HepG2 (cell line): ENCODE results near the gene USP40. TPM values are rescaled to one million over a fixed set of nuclear protein-coding genes. Genes with fewer than 3 reads are reported as not detected.

Source experiments
- ATAC-seq: fragments of 200-7000 bp; cut with Tn5 transposase; 3 replicates; pipeline ENCODE4 v1.9.1; 2020; ENCODE audit warnings: mild to moderate bottlenecking, moderate library complexity
- BruUV-seq: library from RNA; stranded (reverse); fragments of 400-500 nt; replicated peaks from 2 replicates; lab custom pipeline; 2021; lab: Mats Ljungman, UMichigan
- CTCF ChIA-PET: fragments of 300-600 bp; formaldehyde crosslinking; extraction: SDS; loops from one replicate; lab custom pipeline; 2021; ENCODE audit warnings: low total read pairs, inconsistent platforms, low intra/inter-chr PET ratio; lab: Yijun Ruan, JAX
- POLR2A ChIA-PET: fragments of 350-600 bp; sonication (Branson Sonifier 250); formaldehyde crosslinking; loops from one replicate; lab custom pipeline; 2020; ENCODE audit warnings: antibody characterized with exemption, inconsistent platforms; lab: Yijun Ruan, JAX
- DNase-seq: peaks from one replicate; pipeline ENCODE4 v3.0.0-alpha.2; 2015; ENCODE audit warnings: low spot score
- FAIRE-seq: peaks from 3 replicates; lab custom pipeline; 2011; peaks lifted over from hg19 to GRCh38; lab: Jason Lieb, UNC
- H2AFZ ChIP-seq: one replicate; pipeline ENCODE4 v1.6.1; 2011; ENCODE audit warnings: low read length, inconsistent platforms
- H3K27ac ChIP-seq: fragments of 300-600 bp; 3 replicates; pipeline ENCODE4 v1.8.0; 2011; ENCODE audit warnings: mixed run types, mild to moderate bottlenecking, mixed read lengths, low read length, inconsistent platforms; ENCODE audit not compliant: insufficient read depth; ENCODE audit errors: extremely low read length
- H3K27me3 ChIP-seq, 2 experiments: fragments of 200-600 bp in 1 of 2; 2 replicates in 1 of 2; 3 replicates in 1 of 2; pipeline versions ENCODE4 v1.6.0 to v1.8.0; 2011; ENCODE audit warnings: low read length in 2 of 2, mild to moderate bottlenecking in 2 of 2, moderate library complexity in 2 of 2, inconsistent platforms in 1 of 2; ENCODE audit not compliant: insufficient read depth in 2 of 2, control insufficient read depth in 1 of 2
- H3K36me3 ChIP-seq, 2 experiments: fragments of 200-600 bp in 1 of 2; replicated peaks in 1 of 2; 2 replicates in 1 of 2; 3 replicates in 1 of 2; pipeline versions ENCODE4 v1.5.1 to v1.8.0; 2011; ENCODE audit warnings: low read length in 2 of 2, inconsistent platforms in 1 of 2; ENCODE audit not compliant: insufficient read depth in 2 of 2, control insufficient read depth in 1 of 2
- H3K4me1 ChIP-seq: 2 replicates; pipeline ENCODE4 v1.5.1; 2012; ENCODE audit warnings: low read length, inconsistent platforms; ENCODE audit not compliant: insufficient read depth
- H3K4me2 ChIP-seq: 2 replicates; pipeline ENCODE4 v1.6.0; 2011; ENCODE audit warnings: low read depth, low read length, inconsistent platforms
- H3K4me3 ChIP-seq, 3 experiments: fragments of 200-600 bp in 1 of 3; sonication (generic), shearing (Covaris generic) in 1 of 3; replicated peaks in 1 of 3; 2 replicates each; pipeline ENCODE4 v1.5.1; 2011 to 2016; ENCODE audit warnings: low read length in 3 of 3, inconsistent platforms in 2 of 3, low read depth in 2 of 3, mild to moderate bottlenecking in 2 of 3, control low read depth in 1 of 3, mixed read lengths in 1 of 3; ENCODE audit not compliant: insufficient read depth in 1 of 3
- H3K79me2 ChIP-seq: one replicate; pipeline ENCODE4 v1.6.1; 2011; ENCODE audit warnings: low read length, inconsistent platforms; ENCODE audit not compliant: insufficient read depth
- H3K9ac ChIP-seq: 2 replicates; pipeline ENCODE4 v1.6.0; 2011; ENCODE audit warnings: mild to moderate bottlenecking, low read depth, low read length, inconsistent platforms; ENCODE audit not compliant: insufficient read depth
- H3K9me3 ChIP-seq: 2 replicates; pipeline ENCODE4 v1.5.1; 2012; ENCODE audit warnings: mild to moderate bottlenecking, low read length
- H4K20me1 ChIP-seq: 2 replicates; pipeline ENCODE4 v1.6.0; 2011; ENCODE audit warnings: inconsistent platforms, mild to moderate bottlenecking, low read length, moderate library complexity; ENCODE audit not compliant: insufficient read depth
- ATAD3A ChIP-seq: sonication (generic); formaldehyde crosslinking; IDR thresholded peaks from 2 replicates; pipeline ENCODE4 v1.4.0; 2020; ENCODE audit warnings: missing genetic modification reagents
- CREB1 ChIP-seq, 2 experiments: fragments of 450-650 bp in 1 of 2; IDR thresholded peaks; 2 replicates each; pipeline ENCODE4 v1.6.1; 2016 to 2017; ENCODE audit warnings: control low read depth in 1 of 2, mild to moderate bottlenecking in 1 of 2, missing compliant biosample characterization in 1 of 2, missing genetic modification characterization in 1 of 2
- ESRRA ChIP-seq: sonication (generic); formaldehyde crosslinking; IDR thresholded peaks from 2 replicates; pipeline ENCODE4 v1.5.1; 2020; ENCODE audit warnings: mild to moderate bottlenecking, low read depth, missing genetic modification reagents
- RBAK ChIP-seq: sonication (generic); formaldehyde crosslinking; IDR thresholded peaks from 2 replicates; pipeline ENCODE4 v1.5.1; 2020; ENCODE audit warnings: mild to moderate bottlenecking, missing genetic modification reagents
- RFXANK ChIP-seq: IDR thresholded peaks from 2 replicates; pipeline ENCODE4 v1.6.1; 2016
- SNAPC4 ChIP-seq: sonication (generic); formaldehyde crosslinking; IDR thresholded peaks from 2 replicates; pipeline ENCODE4 v1.4.0; 2020; ENCODE audit warnings: mild to moderate bottlenecking, missing genetic modification reagents
- SP140L ChIP-seq: sonication (generic); formaldehyde crosslinking; IDR thresholded peaks from 2 replicates; pipeline ENCODE4 v1.4.0; 2020; ENCODE audit warnings: missing genetic modification reagents, borderline replicate concordance
- TGIF2 ChIP-seq: IDR thresholded peaks from 2 replicates; pipeline ENCODE4 v1.6.1; 2016; ENCODE audit warnings: control low read depth, missing compliant biosample characterization
- ZNF18 ChIP-seq: sonication (generic); formaldehyde crosslinking; IDR thresholded peaks from 2 replicates; pipeline ENCODE4 v1.8.0; 2022; ENCODE audit warnings: mild to moderate bottlenecking, missing genetic modification reagents; ENCODE audit not compliant: insufficient replicate concordance
- ZNF264 ChIP-seq: sonication (generic); formaldehyde crosslinking; IDR thresholded peaks from 2 replicates; pipeline ENCODE4 v1.4.0; 2020; ENCODE audit warnings: missing genetic modification reagents
- ZNF280D ChIP-seq: sonication (generic); formaldehyde crosslinking; IDR thresholded peaks from 2 replicates; pipeline ENCODE4 v1.5.1; 2020; ENCODE audit warnings: mild to moderate bottlenecking, missing genetic modification reagents
- ZNF703 ChIP-seq: sonication (generic); formaldehyde crosslinking; IDR thresholded peaks from 2 replicates; pipeline ENCODE4 v1.5.1; 2020; ENCODE audit warnings: missing genetic modification reagents, mild to moderate bottlenecking, moderate library complexity, borderline replicate concordance
- ZNF724P ChIP-seq: sonication (generic); formaldehyde crosslinking; IDR thresholded peaks from 2 replicates; pipeline ENCODE4 v1.8.0; 2022; ENCODE audit warnings: missing genetic modification reagents, borderline replicate concordance
- ZNF790 ChIP-seq: sonication (generic); formaldehyde crosslinking; IDR thresholded peaks from 2 replicates; pipeline ENCODE4 v1.8.0; 2022; ENCODE audit warnings: missing genetic modification reagents, mild to moderate bottlenecking, borderline replicate concordance
- WGBS: methylation state at CpG from one replicate; pipeline ENCODE4 v1.1.6; 2017; ENCODE audit warnings: low lambda C conversion rate; 5-methylcytosine and 5-hydroxymethylcytosine counted together
- in situ Hi-C: cut with HindIII; loops from 2 replicates; pipeline ENCODE4 v1.10.0; 2017; ENCODE audit warnings: low pct_unique_long_range_greater_than_20kb; ENCODE audit not compliant: extremely low pct_ligation_motif_present
- intact Hi-C: fragments of 100-400 bp; cut with micrococcal nuclease; formaldehyde crosslinking; loops from one replicate; pipeline ENCODE4 v1.10.0; 2022; ENCODE audit not compliant: unreplicated experiment
- polyA plus RNA-seq, 8 experiments: library from polyadenylated mRNA; depleted of rRNA in 3 of 8; stranded (reverse) in 7 of 8; unstranded in 1 of 8; fragments of >200 nt; fragmentation: Illumina TruSeq in 4 of 8; extraction: Trizol in 4 of 8; gene quantifications; 2 replicates each; pipeline versions ENCODE4 v1.2.1 to v1.2.3, GENCODE V29; 2011 to 2016; ENCODE audit warnings: low read depth in 4 of 8, missing spikeins in 1 of 8, mixed read lengths in 1 of 8; ENCODE audit not compliant: insufficient read depth in 1 of 8
- total RNA-seq, 5 experiments: library from RNA; depleted of rRNA; stranded (reverse); fragments of >200 nt; fragmentation: Illumina TruSeq; extraction: Trizol; gene quantifications; 2 replicates each; pipeline ENCODE4 v1.2.3, GENCODE V29; 2016; ENCODE audit warnings: low read depth in 1 of 5

USP40 gene
- total and polyA plus RNA-seq, 2 of the 13 experiments (the other 11 are each of a cell fraction or from before 2014, with no cell fraction given), result 41.0 to 46.3 TPM

- no peak overlapping the region for H2AFZ ChIP-seq
- ChIA-PET POLR2A (no interaction called here), CTCF (no interaction called here)
These were observed 109.6 kb downstream of the USP40 start for GRCh38 chr2:233456934-233457333.

More at GRCh38 chr2:233456934-233457333, 109.6 kb downstream of the USP40 start:
- ATAC-seq, result no peak
- in situ Hi-C loops (no loop called here), intact Hi-C loops (no loop called here)
- no TSS peak for BruUV-seq
- Histone ChIP-seq H3K9me3 (no peaks in the 10 kb centered on the region), H3K27ac (no peak overlapping the region), H3K4me3 (no peak overlapping the region), H4K20me1 (no peaks in the 10 kb centered on the region), H3K36me3 (peaks cover 38 to 75% of the 10 kb centered on the region in 2 experiments), H3K79me2 (no peaks in the 10 kb centered on the region), H3K9ac (no peak overlapping the region), H3K4me2 (no peak overlapping the region), H3K27me3 (no peaks in the 10 kb centered on the region), H3K4me1 (peaks cover 20% of the 10 kb centered on the region)
- FAIRE-seq, result no peak
- WGBS, result 97% methylated on average over 5 of the region's 5 CpGs
- DNase-seq, result no peak
- TF ChIP-seq TGIF2 (CRISPR knock-in tag), result no peak
- TF ChIP-seq SP140L, result no peak
- TF ChIP-seq ZNF790 (CRISPR knock-in tag), result no peak
- TF ChIP-seq ZNF724P (CRISPR knock-in tag), result no peak
- TF ChIP-seq ZNF18 (CRISPR knock-in tag), result no peak
- no peak for TF ChIP-seq RFXANK
- TF ChIP-seq ZNF264, result no peak
- TF ChIP-seq ZNF280D, result no peak
- no peak for TF ChIP-seq ESRRA
- TF ChIP-seq ATAD3A, result no peak
- no peak for TF ChIP-seq SNAPC4 (CRISPR knock-in tag)
- no peak for TF ChIP-seq ZNF703 (CRISPR knock-in tag)
- TF ChIP-seq CREB1 (IDR thresholded peaks at IDR 0.05), result no peak
- no peak for TF ChIP-seq CREB1 (CRISPR knock-in tag; IDR thresholded peaks at IDR 0.05)
- TF ChIP-seq RBAK (CRISPR knock-in tag), result no peak
